Hematopoietic multipotent progenitor cell treated with erythropoietin and hydrocortisone succinate and interleukin-3 and kit ligand, for 6 days (in vitro differentiated cells): Measurements from ENCODE around the gene SFI1.
A peak's percentile ranks its signal among the peaks of the same experiment; 100 is the strongest.
"Not testable (repeated sequence)": the region's sequence is repeated elsewhere in the genome, so short reads cannot be mapped to it uniquely, and the experiment has no call there.

ENCODE experiments used
- DNase-seq: peaks from one replicate; pipeline ENCODE4 v3.0.0-alpha.2; 2015

Gene SFI1

DNA sequence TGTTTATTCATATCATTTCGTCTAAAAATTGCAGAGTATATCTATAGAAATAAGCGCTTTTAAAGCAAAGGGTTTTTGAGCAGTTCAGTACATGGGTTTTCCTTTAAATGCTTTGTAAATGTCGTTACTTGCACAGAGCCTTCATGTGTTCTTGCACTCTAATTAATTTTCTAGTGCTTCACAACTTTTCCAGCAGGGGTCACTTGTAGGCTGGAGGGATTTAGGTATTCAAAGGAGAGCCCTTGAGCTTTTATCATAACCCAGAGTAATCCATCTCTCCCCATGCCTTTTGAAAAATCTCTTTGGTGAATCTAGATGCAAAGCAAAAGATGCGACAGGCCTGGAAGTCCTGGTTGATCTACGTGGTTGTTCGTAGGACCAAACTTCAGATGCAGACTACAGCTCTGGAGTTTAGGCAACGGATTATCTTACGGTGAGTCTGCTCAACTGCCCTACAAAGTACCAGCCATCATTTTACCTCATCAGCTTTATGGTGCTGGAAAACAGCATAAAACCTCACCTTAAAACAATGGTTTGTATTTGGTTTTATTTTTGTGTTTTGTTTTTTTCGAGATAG is 60.4 kb downstream of the SFI1 start:
- DNase-seq: peak; percentile 78

DNA sequence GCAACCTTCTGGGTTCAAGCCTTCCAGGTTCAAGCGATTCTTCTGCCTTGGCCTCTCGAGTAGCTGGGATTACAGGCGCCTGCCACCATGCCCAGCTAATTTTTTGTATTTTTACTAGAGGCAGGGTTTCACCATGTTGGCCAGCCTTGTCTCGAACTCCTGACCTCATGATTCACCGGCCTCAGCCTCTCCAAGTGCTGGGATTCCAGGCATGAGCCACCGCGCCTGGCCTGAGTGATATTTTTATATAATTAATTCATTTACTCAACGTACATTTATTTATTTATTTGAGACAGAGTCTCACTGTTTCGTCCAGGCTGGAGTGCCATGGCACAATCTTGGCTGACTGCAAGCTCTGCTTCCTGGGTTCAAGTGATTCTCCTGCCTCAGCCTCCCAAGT is 62.2 kb downstream of the SFI1 start:
- not testable (repeated sequence) for DNase-seq

DNA sequence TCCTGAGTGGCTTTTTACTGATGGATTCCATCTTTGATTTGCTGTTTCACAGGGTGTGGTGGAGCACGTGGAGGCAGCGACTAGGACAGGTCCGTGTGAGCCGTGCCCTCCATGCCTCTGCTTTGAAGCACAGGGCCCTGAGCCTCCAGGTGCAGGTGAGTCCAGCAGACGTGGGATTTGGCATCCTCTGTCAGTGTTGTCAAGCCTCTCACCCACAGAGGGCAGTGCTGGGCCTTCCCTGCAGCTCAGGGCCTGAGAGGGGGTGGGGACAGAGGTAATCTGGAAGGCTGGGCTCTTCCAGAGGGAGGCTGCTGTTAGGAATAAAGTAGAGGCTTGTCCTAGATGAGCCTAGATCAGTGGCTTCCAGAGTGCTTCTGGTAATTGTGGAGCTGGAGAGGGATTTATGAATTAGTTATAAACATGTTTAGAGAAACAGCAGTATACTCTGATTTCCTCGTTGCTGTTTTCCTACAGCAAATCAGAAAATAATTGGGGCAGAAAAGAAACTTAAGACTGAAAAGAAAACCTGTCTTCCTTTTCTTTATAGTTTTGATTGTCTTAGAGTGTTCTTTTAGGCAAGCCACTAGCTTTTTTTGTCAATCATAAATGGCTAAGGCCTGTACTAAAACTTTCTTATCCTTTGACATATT is 65.0 kb downstream of the SFI1 start:
- peak; percentile 85 for DNase-seq

DNA sequence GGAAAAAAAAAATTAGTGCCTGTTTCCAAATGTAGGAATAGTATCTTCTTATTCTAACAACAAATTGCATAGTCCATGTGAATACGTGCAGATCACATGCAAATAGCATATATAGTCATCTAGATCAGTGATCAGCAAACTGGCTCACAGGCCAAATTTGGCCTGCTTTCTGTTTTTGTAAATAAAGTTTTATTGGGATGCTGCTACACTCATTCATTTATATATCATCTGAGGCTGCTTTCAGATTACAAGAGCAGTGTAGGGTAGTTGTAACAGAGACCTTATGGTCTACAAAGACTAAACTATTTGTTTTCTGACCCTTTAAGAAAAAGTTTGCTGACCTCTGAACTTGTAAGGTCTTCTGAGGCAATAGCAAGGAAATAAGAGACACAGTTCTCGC is 65.6 kb downstream of the SFI1 start:
- DNase-seq: no peak

GRCh38 chr22:31566484-31566883 is 70.1 kb downstream of the SFI1 start:
- no peak for DNase-seq

DNA sequence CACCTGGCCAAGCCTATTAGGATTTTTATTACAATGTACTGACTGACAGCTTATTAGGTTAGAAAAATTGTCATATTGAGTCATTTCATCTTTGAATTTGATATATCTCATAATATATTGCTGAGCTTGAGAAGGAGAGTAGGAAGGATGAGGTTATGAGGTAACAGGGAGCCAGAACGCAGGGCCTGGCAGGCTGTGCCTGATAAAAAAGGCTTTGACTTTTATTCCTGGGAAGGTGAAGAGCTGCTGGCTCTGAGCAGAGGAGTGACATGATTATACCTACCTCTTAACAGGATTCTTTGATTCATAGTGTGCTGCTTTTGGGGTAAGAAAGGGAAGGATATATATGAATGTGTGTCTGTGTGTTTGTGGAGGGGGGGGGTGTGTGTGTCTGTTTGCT is 70.9 kb downstream of the SFI1 start:
- no peak for DNase-seq

- no peak for DNase-seq
These were observed 71.4 kb downstream of the SFI1 start for GRCh38 chr22:31567702-31568101.

DNA sequence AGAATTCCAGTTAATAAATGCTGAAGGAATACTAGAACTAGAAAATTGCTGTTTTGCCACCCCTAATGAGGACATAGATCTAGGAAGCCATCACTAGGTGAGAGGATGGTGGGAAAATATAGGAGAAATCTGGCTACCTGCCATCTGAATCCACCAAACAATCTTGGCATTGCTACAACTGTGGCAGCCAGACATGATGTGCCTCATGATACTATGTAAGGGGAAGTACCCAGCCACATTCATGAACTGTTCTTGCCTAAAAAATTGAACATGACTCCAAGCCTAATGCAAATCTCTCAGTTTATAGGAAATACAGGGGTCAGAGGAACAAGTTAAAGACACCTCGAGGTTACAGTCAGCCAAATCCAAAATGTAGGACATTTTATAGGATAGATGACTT is 72.8 kb downstream of the SFI1 start:
- DNase-seq: no peak

GRCh38 chr22:31572939-31573338 is 76.6 kb downstream of the SFI1 start:
- DNase-seq: no peak

- no peak for DNase-seq
These were observed 77.8 kb downstream of the SFI1 start for GRCh38 chr22:31574055-31574670.

DNA sequence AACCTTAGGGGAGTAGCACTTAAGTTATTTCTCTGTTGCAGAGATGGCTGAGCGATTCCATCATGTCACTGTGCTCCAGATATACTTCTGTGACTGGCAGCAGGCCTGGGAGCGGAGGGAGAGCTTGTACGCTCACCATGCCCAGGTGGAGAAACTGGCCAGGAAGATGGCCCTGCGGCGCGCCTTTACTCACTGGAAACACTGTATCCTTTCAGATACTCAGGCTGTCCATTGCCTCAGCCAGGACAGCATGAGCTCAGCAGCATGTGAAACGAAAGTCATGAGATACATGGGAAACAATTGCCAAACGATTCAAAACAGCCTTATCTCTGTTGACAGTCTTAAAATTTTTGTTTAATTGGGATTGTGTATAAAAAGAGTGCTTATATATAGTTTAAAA is 78.9 kb downstream of the SFI1 start:
- DNase-seq: no peak

DNA sequence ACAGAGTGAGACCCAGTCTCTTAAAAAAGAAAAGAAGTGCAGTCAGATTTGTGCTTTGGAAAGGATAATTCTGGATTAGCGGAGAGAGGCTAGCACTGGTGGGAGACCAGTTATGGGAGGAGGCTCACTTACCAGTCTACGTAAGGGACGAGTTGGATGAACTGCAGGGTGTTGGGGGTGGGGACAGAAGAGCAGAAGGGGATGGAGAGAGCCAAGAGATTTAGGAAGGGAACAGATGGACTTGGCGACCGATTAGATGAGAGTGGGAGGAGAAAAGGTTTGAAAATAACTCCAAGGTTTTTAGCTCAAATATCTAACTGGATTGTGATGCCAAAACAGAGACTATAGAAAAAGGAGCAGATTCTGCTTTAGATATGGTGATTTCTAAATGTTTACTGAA is 81.4 kb downstream of the SFI1 start:
- DNase-seq: no peak

DNA sequence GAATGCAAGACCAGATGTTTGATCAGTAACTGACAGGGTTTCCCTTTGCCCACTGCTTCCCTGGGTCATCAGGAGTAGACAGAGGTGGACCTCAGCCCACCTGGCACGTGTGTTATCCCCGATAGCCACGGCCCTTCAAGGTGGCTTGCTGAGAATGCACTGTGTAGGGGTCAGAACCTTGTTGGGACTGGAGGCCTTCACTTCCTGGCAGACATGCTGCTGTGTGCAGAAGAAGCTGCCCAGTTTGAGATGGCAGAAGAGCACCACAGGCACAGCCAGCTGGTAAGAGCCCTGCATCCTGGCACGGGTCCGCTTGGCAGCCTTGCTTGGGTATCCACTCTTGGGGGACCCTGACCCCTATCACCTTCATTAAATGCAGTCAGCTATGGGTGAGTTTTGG is 81.8 kb downstream of the SFI1 start:
- no peak for DNase-seq

DNA sequence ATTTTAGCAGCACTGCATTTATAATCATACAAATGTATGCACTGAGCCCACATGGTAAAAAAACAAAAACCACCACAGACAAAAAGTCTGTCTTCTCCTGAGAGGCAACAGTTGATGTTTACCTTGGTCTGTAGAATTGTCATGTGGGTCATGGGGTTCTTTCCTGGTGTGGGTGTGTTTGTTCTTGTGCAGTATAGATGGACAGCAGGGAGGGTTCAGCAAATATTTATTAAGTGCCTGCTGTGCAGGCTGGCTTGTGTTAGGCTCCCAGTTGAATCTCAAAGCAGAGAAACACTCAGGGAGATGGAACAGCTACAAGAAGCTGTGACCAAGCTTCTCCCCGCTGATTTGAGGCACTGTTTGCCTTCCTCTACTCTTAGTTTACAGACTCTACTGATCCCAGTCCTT is 83.5 kb downstream of the SFI1 start:
- DNase-seq: no peak

DNA sequence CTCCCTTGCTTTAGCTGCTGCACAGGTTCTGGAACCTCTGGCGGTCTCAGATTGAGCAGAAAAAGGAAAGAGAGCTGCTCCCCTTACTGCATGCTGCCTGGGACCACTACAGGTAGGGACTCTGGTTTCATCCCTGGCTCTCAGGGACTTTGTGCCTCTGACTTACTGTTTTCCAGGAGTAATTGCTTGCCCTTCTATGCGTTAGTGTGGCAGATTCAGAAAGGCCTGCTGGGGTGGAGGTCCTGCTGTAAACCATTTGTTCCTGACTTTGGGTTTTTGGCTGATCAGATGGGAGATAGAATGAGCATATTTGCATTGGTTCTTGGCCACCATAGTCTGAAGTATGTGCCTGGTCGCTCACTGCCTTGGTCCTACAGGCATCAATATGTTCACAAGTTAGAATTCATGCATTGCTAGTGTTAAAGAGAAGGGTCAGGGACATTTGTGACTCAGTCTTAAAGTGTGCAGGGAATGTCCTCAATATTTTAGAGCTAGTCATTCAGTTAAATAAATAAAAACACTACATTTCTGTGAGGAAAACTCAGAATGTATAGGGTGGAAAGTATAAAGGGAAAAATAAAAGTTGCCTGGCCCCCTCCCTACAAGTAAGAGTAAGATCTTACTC is 87.6 kb downstream of the SFI1 start:
- peak; percentile 7 for DNase-seq

DNA sequence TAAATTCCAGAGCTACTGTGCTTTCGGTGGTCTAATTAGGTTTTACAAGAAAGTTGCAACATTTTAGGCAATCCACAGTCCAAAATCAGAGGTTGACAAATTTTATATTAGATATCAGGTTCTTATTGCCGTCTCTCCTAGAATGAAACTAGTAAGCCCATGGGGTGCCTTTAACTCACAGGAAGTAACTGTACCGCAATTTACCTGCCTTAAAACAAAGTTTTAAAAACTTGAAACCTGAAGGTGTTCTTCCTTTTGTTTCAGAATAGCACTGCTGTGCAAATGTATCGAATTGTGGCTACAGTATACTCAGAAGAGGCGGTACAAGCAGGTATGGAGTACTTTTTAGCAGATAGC is 88.4 kb downstream of the SFI1 start:
- no peak for DNase-seq

DNA sequence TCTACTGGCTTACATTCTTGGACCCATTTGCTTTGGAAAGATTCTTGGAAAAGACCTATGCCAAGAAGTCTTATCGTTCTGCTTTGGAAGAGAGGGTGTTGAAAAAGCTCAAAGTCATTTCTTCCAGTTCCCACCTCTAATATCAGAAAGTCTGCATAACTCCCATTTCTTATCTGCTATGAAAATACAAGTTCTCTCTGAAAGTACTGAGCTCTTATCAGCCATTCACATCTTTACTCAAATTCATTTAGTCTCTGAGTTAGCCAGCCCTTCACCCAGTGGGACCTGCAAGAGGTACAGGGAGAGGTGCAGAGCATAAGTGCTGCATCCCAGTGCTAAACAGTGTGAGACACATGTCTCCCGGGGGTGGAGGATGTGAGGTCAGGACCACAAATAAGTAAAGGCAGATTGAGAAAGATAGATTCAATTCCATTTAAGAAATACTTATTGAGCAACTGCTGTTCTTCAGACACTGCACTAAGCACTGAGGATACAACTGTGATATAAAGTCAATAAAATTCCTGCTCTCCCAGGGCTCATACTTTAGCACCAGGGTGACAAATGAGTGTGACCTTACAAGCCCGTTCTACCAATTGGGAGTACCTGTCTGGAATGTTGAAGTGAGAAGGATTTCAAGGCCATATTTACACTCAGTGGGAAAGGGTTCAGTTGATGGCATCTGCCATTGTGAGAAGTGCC is 89.0 kb downstream of the SFI1 start:
- DNase-seq: peak; percentile 92

DNA sequence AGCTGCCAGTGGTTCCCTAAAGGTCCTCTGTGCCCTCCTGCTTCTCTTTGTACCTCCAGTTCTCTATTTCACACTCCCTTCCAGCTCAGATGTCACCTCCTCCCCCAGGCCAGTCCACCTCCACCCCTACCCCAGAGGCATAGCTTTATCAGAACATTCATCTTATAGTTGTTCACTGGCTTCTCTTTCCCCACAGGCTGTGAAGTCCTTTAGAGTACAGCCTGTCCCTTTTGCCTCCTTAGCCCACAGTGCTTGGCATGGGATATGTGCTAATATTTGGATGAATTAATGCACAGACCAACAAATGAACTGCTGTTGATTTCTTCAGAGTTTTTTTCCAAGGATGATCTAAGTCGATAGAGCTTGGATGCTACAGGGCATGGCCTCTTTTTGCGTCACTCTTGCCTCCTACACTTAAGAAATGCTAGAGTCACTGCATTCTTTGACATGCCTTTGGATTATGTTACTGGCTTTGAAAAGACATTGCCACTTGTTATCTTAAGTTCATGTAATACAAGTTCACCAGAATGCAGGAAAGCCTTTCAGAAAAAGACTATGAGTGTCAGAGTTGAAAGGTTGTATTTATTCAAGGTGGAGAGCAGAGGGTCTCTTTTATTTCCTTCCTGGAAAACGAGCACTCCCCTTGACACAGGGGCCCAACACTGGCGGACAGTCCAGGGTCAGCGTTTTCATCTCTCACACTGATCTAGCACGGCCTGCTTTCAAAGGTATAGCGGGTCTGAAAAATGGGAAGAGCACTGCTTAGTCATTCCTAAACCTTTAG is 90.0 kb downstream of the SFI1 start:
- peak; percentile 52 for DNase-seq

DNA sequence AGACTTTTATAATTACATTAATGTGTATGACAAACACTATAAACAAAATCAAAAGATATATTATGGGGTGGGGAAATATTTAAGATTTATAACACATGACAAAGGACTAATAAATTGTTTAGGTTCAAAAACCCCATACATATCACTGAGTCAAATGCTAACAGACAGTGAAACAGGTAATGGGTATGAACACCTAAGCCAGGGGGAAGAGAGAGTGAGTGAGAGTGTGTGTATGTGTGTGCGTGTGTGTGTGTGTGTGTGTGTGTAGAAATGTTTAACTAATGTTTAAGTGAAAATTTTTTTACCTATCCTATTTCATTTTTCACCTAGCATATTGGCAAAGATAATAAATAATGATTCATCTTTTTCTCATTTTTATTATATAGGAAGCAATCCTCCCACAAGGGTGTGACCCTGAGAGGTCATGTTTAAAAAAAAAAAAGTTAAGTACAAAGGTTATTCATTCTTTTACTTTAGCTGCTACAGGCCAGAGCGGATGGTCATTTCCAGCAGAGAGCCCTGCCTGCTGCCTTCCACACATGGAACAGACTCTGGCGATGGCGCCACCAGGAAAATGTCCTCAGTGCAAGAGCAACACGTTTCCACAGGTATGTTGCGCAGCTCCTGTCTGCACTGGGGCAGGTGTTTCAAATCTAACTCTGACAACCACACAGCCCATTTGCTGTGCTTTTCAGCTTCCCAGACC is 92.8 kb downstream of the SFI1 start:
- DNase-seq: no peak

DNA sequence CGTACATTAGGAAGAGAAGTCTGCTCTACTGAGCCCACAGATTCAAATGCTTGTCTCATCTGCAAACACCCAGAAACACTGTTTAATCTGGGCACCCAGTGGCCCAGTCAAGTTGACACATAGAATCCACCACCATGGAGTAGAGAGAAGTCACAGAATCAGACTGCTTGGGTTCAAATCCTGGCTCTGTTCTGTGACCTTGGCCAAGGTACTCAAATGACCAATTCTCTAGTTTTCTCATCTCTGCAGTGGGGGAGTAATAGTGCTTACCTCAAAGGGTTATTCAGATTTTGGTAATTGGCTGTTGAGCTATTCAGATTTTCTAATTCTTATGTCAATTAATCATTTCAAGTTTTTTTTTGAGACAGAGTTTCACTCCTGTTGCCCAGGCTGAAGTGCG is 93.8 kb downstream of the SFI1 start:
- DNase-seq: not testable (repeated sequence)

DNA sequence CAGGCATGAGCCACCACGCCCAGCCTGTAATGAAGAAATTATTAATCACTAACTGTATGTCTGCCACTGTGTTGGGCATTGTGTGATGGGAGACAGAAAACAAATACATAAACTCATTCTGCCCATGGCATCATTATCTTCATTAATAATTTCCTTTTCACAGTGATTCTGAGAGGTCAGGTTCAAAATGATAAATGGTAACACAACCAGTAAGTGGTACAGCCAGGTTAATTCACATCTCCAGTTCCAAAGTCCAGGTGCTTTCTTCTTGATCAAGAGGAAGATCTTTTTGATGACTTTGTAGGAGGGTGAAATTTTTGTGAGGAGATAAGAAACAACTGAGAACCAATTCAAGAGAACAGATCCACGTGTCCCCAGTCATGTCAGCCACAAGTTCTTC is 98.9 kb downstream of the SFI1 start:
- DNase-seq: no peak

DNA sequence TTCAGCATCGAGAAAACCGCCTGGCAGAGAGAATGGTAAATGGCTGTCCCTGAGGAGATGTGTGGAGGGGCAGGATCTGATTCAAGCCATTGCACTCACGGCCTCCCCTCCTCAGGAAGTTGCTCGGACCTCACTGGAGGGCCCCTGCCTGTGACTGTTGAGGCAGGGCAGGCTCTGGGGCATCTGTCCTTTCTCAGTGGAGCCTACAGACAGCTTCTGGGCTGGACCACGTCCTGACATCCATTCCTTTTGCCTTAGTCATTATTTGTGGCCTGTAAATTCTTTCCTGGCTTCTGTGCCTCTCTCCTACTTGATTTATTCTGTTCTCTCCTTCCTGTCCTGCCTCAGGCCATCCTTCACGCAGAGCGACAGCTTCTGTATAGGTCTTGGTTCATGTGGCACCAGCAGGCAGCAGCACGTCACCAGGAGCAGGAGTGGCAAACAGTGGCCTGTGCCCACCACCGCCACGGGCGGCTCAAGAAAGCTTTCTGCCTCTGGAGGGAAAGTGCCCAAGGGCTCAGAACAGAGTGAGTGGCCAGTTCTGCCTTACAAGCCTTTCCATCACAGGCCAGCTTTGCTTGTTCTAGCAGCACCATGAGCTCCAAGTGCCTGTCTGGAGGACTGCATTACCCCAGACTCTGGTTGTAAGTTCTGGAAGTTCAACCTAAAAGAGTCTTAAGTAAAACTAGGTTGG is 106.1 kb downstream of the SFI1 start:
- DNase-seq: no peak
